ENCODE data around the gene ABCC3. TPM values are rescaled to one million over a fixed set of nuclear protein-coding genes. Genes with fewer than 3 reads are reported as not detected.
A peak's percentile ranks its signal among the peaks of the same experiment; 100 is the strongest.

ABCC3 gene
- total RNA-seq, 1 donor from 2014 or later: 0.73 TPM

- DNase-seq (ENCODE audit: extremely low spot score, unreplicated experiment): no peak
- peaks cover 21% of the 10 kb centered on the region for H3K4me1 Mint-ChIP-seq (ENCODE audit: unreplicated experiment)
- no peak overlapping the region for H3K4me3 Mint-ChIP-seq (ENCODE audit: unreplicated experiment)
- no peaks in the 10 kb centered on the region for H3K36me3 Mint-ChIP-seq (ENCODE audit: unreplicated experiment)
- H3K9me3 Mint-ChIP-seq (ENCODE audit: unreplicated experiment): no peaks in the 10 kb centered on the region
- H3K27me3 Mint-ChIP-seq (ENCODE audit: unreplicated experiment): peaks cover 3% of the 10 kb centered on the region
- TF ChIP-seq CTCF (IDR thresholded peaks at IDR 0.05): no peak
- H3K27ac Mint-ChIP-seq (ENCODE audit: unreplicated experiment): no peak overlapping the region
Measured at GRCh38 chr17:50712641-50713040, 78.0 kb downstream of the ABCC3 start.

- DNase-seq (ENCODE audit: extremely low spot score, unreplicated experiment): no peak
- H3K27me3 Mint-ChIP-seq (ENCODE audit: unreplicated experiment): peaks cover 3% of the 10 kb centered on the region
- H3K27ac Mint-ChIP-seq (ENCODE audit: unreplicated experiment): no peak overlapping the region
- no peak overlapping the region for H3K4me3 Mint-ChIP-seq (ENCODE audit: unreplicated experiment)
- no peaks in the 10 kb centered on the region for H3K36me3 Mint-ChIP-seq (ENCODE audit: unreplicated experiment)
- no peaks in the 10 kb centered on the region for H3K9me3 Mint-ChIP-seq (ENCODE audit: unreplicated experiment)
- no peak for TF ChIP-seq CTCF (IDR thresholded peaks at IDR 0.05)
- peaks cover 5% of the 10 kb centered on the region for H3K4me1 Mint-ChIP-seq (ENCODE audit: unreplicated experiment)
Measured at GRCh38 chr17:50715471-50715870, 80.8 kb downstream of the ABCC3 start.

GRCh38 chr17:50719144-50719923 is 84.7 kb downstream of the ABCC3 start, which contains the start of gene LUC7L3:
TSS of gene LUC7L3 (plus strand) at chr17:50719603. CDS start at chr17:50719733, 130 bp downstream.
- Mint-ChIP-seq H3K4me1 (ENCODE audit: unreplicated experiment) (peaks cover 35% of the 10 kb centered on the region), H3K36me3 (ENCODE audit: unreplicated experiment) (no peaks in the 10 kb centered on the region), H3K9me3 (ENCODE audit: unreplicated experiment) (no peaks in the 10 kb centered on the region), H3K27me3 (ENCODE audit: unreplicated experiment) (no peaks in the 10 kb centered on the region), H3K27ac (ENCODE audit: unreplicated experiment) (peak within 1 kb of the TSS; percentile 99), H3K4me3 (ENCODE audit: unreplicated experiment) (peak within 1 kb of the TSS; percentile 95)
- TF ChIP-seq CTCF (IDR thresholded peaks at IDR 0.05): no peak
- DNase-seq (ENCODE audit: extremely low spot score, unreplicated experiment): peak; percentile 98

GRCh38 chr17:50719924-50720794 is 85.5 kb downstream of the ABCC3 start:
- no peaks in the 10 kb centered on the region for H3K9me3 Mint-ChIP-seq (ENCODE audit: unreplicated experiment)
- peaks cover 35% of the 10 kb centered on the region for H3K4me1 Mint-ChIP-seq (ENCODE audit: unreplicated experiment)
- DNase-seq (ENCODE audit: extremely low spot score, unreplicated experiment): no peak
- no peak for TF ChIP-seq CTCF (IDR thresholded peaks at IDR 0.05)
- peak overlapping the region; percentile 95 for H3K4me3 Mint-ChIP-seq (ENCODE audit: unreplicated experiment)
- H3K36me3 Mint-ChIP-seq (ENCODE audit: unreplicated experiment): no peaks in the 10 kb centered on the region
- peak overlapping the region; percentile 99 for H3K27ac Mint-ChIP-seq (ENCODE audit: unreplicated experiment)
- no peaks in the 10 kb centered on the region for H3K27me3 Mint-ChIP-seq (ENCODE audit: unreplicated experiment)
